Measurements from ENCODE around the gene ODF4.
"Not testable (repeated sequence)": the region's sequence is repeated elsewhere in the genome, so short reads cannot be mapped to it uniquely, and the experiment has no call there.

The ODF4 gene

GRCh38 chr17:8345052-8345690, 5.5 kb downstream of the ODF4 start:
- Histone ChIP-seq H3K27ac (ENCODE audit: low read depth, low read length) (no peak overlapping the region), H3K27me3 (ENCODE audit: low read length) (no peaks in the 10 kb centered on the region), H3K4me2 (ENCODE audit: low read depth, low read length, poor library complexity, severe bottlenecking) (no peak overlapping the region), H3K9me2 (replicated peaks; ENCODE audit: insufficient read depth, low read length) (no peaks in the 10 kb centered on the region), H4K20me1 (ENCODE audit: low read depth, low read length) (no peaks in the 10 kb centered on the region), H2AFZ (ENCODE audit: low read depth, low read length, severe bottlenecking) (no peak overlapping the region), H3F3A (ENCODE audit: insufficient read depth) (no peaks in the 10 kb centered on the region), H3K9ac (ENCODE audit: low read length) (no peak overlapping the region), H3K79me2 (ENCODE audit: insufficient read depth, low read length) (no peaks in the 10 kb centered on the region), H3K4me3 (ENCODE audit: insufficient read depth, low read length, poor library complexity, severe bottlenecking) (no peak overlapping the region), H3K36me3 (ENCODE audit: low read length) (no peaks in the 10 kb centered on the region), H3K9me3 (ENCODE audit: insufficient read depth, low read length) (no peaks in the 10 kb centered on the region)
- TF ChIP-seq CTCF (IDR thresholded peaks at IDR 0.05; ENCODE audit: insufficient read depth, low read length, poor library complexity, severe bottlenecking) (no peak), EZH2phosphoT487 (conservative IDR thresholded peaks at IDR 0.05; ENCODE audit: low read length) (no peak)

GRCh38 chr17:8345951-8346665, 6.5 kb downstream of the ODF4 start:
- Histone ChIP-seq H4K20me1 (ENCODE audit: low read depth, low read length) (no peaks in the 10 kb centered on the region), H3F3A (ENCODE audit: insufficient read depth) (no peaks in the 10 kb centered on the region), H3K79me2 (ENCODE audit: insufficient read depth, low read length) (no peaks in the 10 kb centered on the region), H3K27me3 (ENCODE audit: low read length) (no peaks in the 10 kb centered on the region), H3K27ac (ENCODE audit: low read depth, low read length) (no peak overlapping the region), H3K36me3 (ENCODE audit: low read length) (no peaks in the 10 kb centered on the region), H3K4me2 (ENCODE audit: low read depth, low read length, poor library complexity, severe bottlenecking) (no peak overlapping the region), H3K9me2 (replicated peaks; ENCODE audit: insufficient read depth, low read length) (no peaks in the 10 kb centered on the region), H3K9me3 (ENCODE audit: insufficient read depth, low read length) (no peaks in the 10 kb centered on the region), H3K4me3 (ENCODE audit: insufficient read depth, low read length, poor library complexity, severe bottlenecking) (no peak overlapping the region), H3K9ac (ENCODE audit: low read length) (no peak overlapping the region), H2AFZ (ENCODE audit: low read depth, low read length, severe bottlenecking) (no peak overlapping the region)
- TF ChIP-seq EZH2phosphoT487 (conservative IDR thresholded peaks at IDR 0.05; ENCODE audit: low read length) (no peak), CTCF (IDR thresholded peaks at IDR 0.05; ENCODE audit: insufficient read depth, low read length, poor library complexity, severe bottlenecking) (no peak)

- not testable (repeated sequence) for H3K9me2 ChIP-seq (replicated peaks; ENCODE audit: insufficient read depth, low read length); H3K36me3 ChIP-seq (ENCODE audit: low read length); H3K9me3 ChIP-seq (ENCODE audit: insufficient read depth, low read length); H3K27me3 ChIP-seq (ENCODE audit: low read length); H3K79me2 ChIP-seq (ENCODE audit: insufficient read depth, low read length); H3K4me2 ChIP-seq (ENCODE audit: low read depth, low read length, poor library complexity, severe bottlenecking); H3K4me3 ChIP-seq (ENCODE audit: insufficient read depth, low read length, poor library complexity, severe bottlenecking); H3K9ac ChIP-seq (ENCODE audit: low read length); H2AFZ ChIP-seq (ENCODE audit: low read depth, low read length, severe bottlenecking); H3F3A ChIP-seq (ENCODE audit: insufficient read depth); H3K27ac ChIP-seq (ENCODE audit: low read depth, low read length); H4K20me1 ChIP-seq (ENCODE audit: low read depth, low read length)
Observed at GRCh38 chr17:8347001-8347400, 7.4 kb downstream of the ODF4 start.

GRCh38 chr17:8350339-8350738, 10.7 kb downstream of the ODF4 start:
- no peaks in the 10 kb centered on the region for H4K20me1 ChIP-seq (ENCODE audit: low read depth, low read length)
- H3K9ac ChIP-seq (ENCODE audit: low read length) = no peak overlapping the region
- no peaks in the 10 kb centered on the region for H3F3A ChIP-seq (ENCODE audit: insufficient read depth)
- H3K4me2 ChIP-seq (ENCODE audit: low read depth, low read length, poor library complexity, severe bottlenecking) = no peak overlapping the region
- no peaks in the 10 kb centered on the region for H3K9me3 ChIP-seq (ENCODE audit: insufficient read depth, low read length)
- no peaks in the 10 kb centered on the region for H3K9me2 ChIP-seq (replicated peaks; ENCODE audit: insufficient read depth, low read length)
- no peaks in the 10 kb centered on the region for H3K27me3 ChIP-seq (ENCODE audit: low read length)
- no peak overlapping the region for H3K4me3 ChIP-seq (ENCODE audit: insufficient read depth, low read length, poor library complexity, severe bottlenecking)
- TF ChIP-seq CTCF (IDR thresholded peaks at IDR 0.05; ENCODE audit: insufficient read depth, low read length, poor library complexity, severe bottlenecking) = no peak
- no peak for TF ChIP-seq EZH2phosphoT487 (conservative IDR thresholded peaks at IDR 0.05; ENCODE audit: low read length)
- H3K27ac ChIP-seq (ENCODE audit: low read depth, low read length) = no peak overlapping the region
- H3K36me3 ChIP-seq (ENCODE audit: low read length) = no peaks in the 10 kb centered on the region
- no peaks in the 10 kb centered on the region for H3K79me2 ChIP-seq (ENCODE audit: insufficient read depth, low read length)
- H2AFZ ChIP-seq (ENCODE audit: low read depth, low read length, severe bottlenecking) = no peak overlapping the region
